Lung (tissue), 12 donors: ENCODE measurements around the gene ABLIM2. TPM values are rescaled to one million over a fixed set of nuclear protein-coding genes. Genes with fewer than 3 reads are reported as not detected.

ENCODE experiments used
- ATAC-seq: fragments of 200-7000 bp; cut with Tn5 transposase; one replicate; pipeline ENCODE4 v1.9.1; 2020; ENCODE audit warnings: moderate number of reproducible peaks; ENCODE audit not compliant: insufficient read depth, low FRiP score
- DNase-seq, 3 donors: peaks; one replicate each; pipeline ENCODE4 v3.0.0-alpha.2; 2013 to 2017
- H3K27ac ChIP-seq, 2 donors: one replicate each; pipeline ENCODE4 v1.5.1; 2013; ENCODE audit warnings: mild to moderate bottlenecking in 2 of 2, moderate library complexity in 2 of 2, control low read depth in 1 of 2, inconsistent platforms in 1 of 2, low read depth in 1 of 2, low read length in 1 of 2
- H3K27me3 ChIP-seq, 3 donors: one replicate each; pipeline ENCODE4 v1.5.1; 2013; ENCODE audit warnings: low read length in 2 of 3; ENCODE audit not compliant: control insufficient read depth in 3 of 3, insufficient read depth in 3 of 3
- H3K36me3 ChIP-seq, 4 donors: one replicate each; pipeline ENCODE4 v1.5.1; 2013; ENCODE audit warnings: low read length in 4 of 4, mild to moderate bottlenecking in 1 of 4, moderate library complexity in 1 of 4; ENCODE audit not compliant: control insufficient read depth in 4 of 4, insufficient read depth in 4 of 4
- H3K4me1 ChIP-seq, 5 donors: one replicate each; pipeline ENCODE4 v1.5.1; 2013; ENCODE audit warnings: low read length in 5 of 5, mild to moderate bottlenecking in 2 of 5, moderate library complexity in 1 of 5; ENCODE audit not compliant: control insufficient read depth in 5 of 5, insufficient read depth in 5 of 5
- H3K4me3 ChIP-seq: one replicate; pipeline ENCODE4 v1.5.1; 2013; ENCODE audit warnings: mild to moderate bottlenecking, control low read depth, moderate library complexity
- H3K9ac ChIP-seq, 2 donors: one replicate each; pipeline ENCODE4 v1.5.1; 2013; ENCODE audit warnings: low read length in 2 of 2, control low read depth in 1 of 2; ENCODE audit not compliant: insufficient read depth in 1 of 2
- H3K9me3 ChIP-seq, 4 donors: one replicate each; pipeline ENCODE4 v1.5.1; 2013; ENCODE audit warnings: low read length in 3 of 4, mild to moderate bottlenecking in 1 of 4, moderate library complexity in 1 of 4; ENCODE audit not compliant: control insufficient read depth in 4 of 4, insufficient read depth in 3 of 4
- CTCF ChIP-seq: IDR thresholded peaks from 2 replicates; pipeline ENCODE4 v1.5.1; 2012; ENCODE audit warnings: mild to moderate bottlenecking; ENCODE audit errors: control extremely low read depth, extremely low read depth
- WGBS, 2 donors: extraction: QIAGEN DNeasy Blood & Tissue Kit; methylation state at CpG; one replicate each; pipeline ENCODE4 v1.1.7; 2013; 5-methylcytosine and 5-hydroxymethylcytosine counted together
- polyA plus RNA-seq, 2 donors: library from polyadenylated mRNA; stranded (reverse); fragments of 200-250 nt; gene quantifications; one replicate each; pipeline ENCODE4 v1.2.1, GENCODE V29; 2013
- total RNA-seq, 2 donors: library from RNA; depleted of rRNA in 1 of 2; stranded (reverse); fragments of >200 nt in 1 of 2; gene quantifications; one replicate each; pipeline ENCODE4 v1.2.1, GENCODE V29; 2014 to 2021
- donor health status: control.
- donor health status: control.
- donor health status: Bipolar disorder and iron deficiency.
- donor health status: healthy.
- donor health status: DM: yes; HTN: yes; CAD: no.

Gene ABLIM2
- total and polyA plus RNA-seq, 4 donors: 1.7 to 10.9 (median 5.2) TPM

GRCh38 chr4:8163436-8164193 is 5.0 kb upstream of the ABLIM2 start:
- WGBS, 2 donors: 87 to 90% methylated on average over 19 of the region's 19 CpGs
- no peak overlapping the region for H3K9ac ChIP-seq
- no peaks in the 10 kb centered on the region for H3K36me3 ChIP-seq
- ATAC-seq (no peak), DNase-seq (no peak)
- no peak overlapping the region for H3K27ac ChIP-seq
- peaks cover 0 to 12% (median 0%) of the 10 kb centered on the region in 5 donors for H3K4me1 ChIP-seq
- no peak overlapping the region for H3K4me3 ChIP-seq
- no peak for TF ChIP-seq CTCF
- peaks cover 0 to 4% (median 0%) of the 10 kb centered on the region in 3 donors for H3K27me3 ChIP-seq
- H3K9me3 ChIP-seq: peaks cover 0 to 4% (median 1%) of the 10 kb centered on the region in 4 donors

GRCh38 chr4:8163026-8163425 is 4.4 kb upstream of the ABLIM2 start:
- H3K4me1 ChIP-seq: peaks cover 0 to 14% (median 0%) of the 10 kb centered on the region in 5 donors
- WGBS, 2 donors: 87 to 89% methylated on average over 7 of the region's 7 CpGs
- H3K9me3 ChIP-seq: no peaks in the 10 kb centered on the region
- H3K4me3 ChIP-seq: no peak overlapping the region
- H3K27me3 ChIP-seq: peaks cover 0 to 4% (median 0%) of the 10 kb centered on the region in 3 donors
- H3K36me3 ChIP-seq: no peaks in the 10 kb centered on the region
- no peak for TF ChIP-seq CTCF
- no peak for DNase-seq
- H3K9ac ChIP-seq: no peak overlapping the region
- no peak for ATAC-seq
- no peak overlapping the region for H3K27ac ChIP-seq

GRCh38 chr4:8162625-8163024 is 4.0 kb upstream of the ABLIM2 start:
- ATAC-seq: no peak
- WGBS, 2 donors: 83 to 88% methylated on average over 7 to 8 of the region's 8 CpGs
- no peak for DNase-seq

More at GRCh38 chr4:8162625-8163024, 4.0 kb upstream of the ABLIM2 start:
- Histone ChIP-seq H3K4me1 (peaks cover 0 to 17% (median 0%) of the 10 kb centered on the region in 5 donors), H3K36me3 (no peaks in the 10 kb centered on the region), H3K27me3 (peaks cover 0 to 7% (median 3%) of the 10 kb centered on the region in 3 donors), H3K4me3 (no peak overlapping the region), H3K9ac (no peak overlapping the region), H3K9me3 (no peaks in the 10 kb centered on the region), H3K27ac (no peak overlapping the region)
- TF ChIP-seq CTCF: no peak
